Measurements from ENCODE around the gene BTG1.

DNA sequence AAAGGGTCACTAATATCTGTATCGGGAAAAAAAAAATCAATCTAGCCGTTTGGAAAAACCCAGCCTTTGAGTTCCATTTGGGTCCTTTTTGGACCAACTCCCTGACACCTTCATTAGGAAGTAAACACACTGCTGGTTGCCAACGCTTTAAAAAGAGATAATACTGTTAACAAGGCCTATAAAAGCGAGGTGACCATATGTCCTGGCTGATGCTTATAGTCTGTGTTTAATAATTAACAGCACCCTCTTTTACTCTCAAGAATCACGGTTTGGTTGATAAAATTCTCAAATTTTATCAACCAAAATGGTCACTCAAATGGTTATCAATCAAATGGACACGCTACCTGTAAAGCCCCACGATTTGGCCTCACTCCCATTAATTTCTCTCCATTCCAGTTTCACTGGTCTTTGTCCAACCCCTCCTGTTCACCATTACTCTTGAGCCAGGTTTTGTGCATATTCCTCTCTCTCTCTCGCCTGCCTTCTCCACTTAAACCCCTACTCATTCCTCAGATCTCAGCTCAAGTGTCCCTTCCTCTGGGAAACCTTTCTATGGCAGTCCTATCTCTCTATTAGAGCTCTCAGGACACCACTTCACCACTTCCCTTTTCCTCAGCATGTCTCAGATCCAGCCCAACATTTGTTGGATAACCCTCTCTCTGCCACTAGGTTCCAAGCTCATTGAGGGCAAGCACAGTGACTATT is 9.5 kb downstream of the BTG1 start:
- TF ChIP-seq EZH2phosphoT487 (IDR thresholded peaks at IDR 0.05; ENCODE audit: low read length) (no peak), EZH2 (optimal IDR thresholded peaks at IDR 0.05; ENCODE audit: low read depth, low read length) (no peak)
- TF ChIP-seq, protein P1, sequence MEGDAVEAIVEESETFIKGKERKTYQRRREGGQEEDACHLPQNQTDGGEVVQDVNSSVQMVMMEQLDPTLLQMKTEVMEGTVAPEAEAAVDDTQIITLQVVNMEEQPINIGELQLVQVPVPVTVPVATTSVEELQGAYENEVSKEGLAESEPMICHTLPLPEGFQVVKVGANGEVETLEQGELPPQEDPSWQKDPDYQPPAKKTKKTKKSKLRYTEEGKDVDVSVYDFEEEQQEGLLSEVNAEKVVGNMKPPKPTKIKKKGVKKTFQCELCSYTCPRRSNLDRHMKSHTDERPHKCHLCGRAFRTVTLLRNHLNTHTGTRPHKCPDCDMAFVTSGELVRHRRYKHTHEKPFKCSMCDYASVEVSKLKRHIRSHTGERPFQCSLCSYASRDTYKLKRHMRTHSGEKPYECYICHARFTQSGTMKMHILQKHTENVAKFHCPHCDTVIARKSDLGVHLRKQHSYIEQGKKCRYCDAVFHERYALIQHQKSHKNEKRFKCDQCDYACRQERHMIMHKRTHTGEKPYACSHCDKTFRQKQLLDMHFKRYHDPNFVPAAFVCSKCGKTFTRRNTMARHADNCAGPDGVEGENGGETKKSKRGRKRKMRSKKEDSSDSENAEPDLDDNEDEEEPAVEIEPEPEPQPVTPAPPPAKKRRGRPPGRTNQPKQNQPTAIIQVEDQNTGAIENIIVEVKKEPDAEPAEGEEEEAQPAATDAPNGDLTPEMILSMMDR (IDR thresholded peaks at IDR 0.05; ENCODE audit: low read length), result no peak
